D721Med (cell line): Measurements from ENCODE around the gene ZCCHC4.

Source experiments
- DNase-seq: peaks from one replicate; pipeline ENCODE4 v3.0.0; 2011; ENCODE audit warnings: low spot score; ENCODE audit not compliant: insufficient read length
- FAIRE-seq: peaks from 2 replicates; lab custom pipeline; 2011; peaks lifted over from hg19 to GRCh38; lab: Jason Lieb, UNC
- TF ChIP-seq, protein P1 (sequence below): IDR thresholded peaks from 2 replicates; pipeline ENCODE4 v1.5.1; 2012; ENCODE audit warnings: mild to moderate bottlenecking, control low read depth; ENCODE audit not compliant: insufficient read depth; ENCODE audit errors: missing control alignments

ZCCHC4 gene

GRCh38 chr4:25291158-25291733, 21.3 kb upstream of the ZCCHC4 start:
- TF ChIP-seq, protein P1, sequence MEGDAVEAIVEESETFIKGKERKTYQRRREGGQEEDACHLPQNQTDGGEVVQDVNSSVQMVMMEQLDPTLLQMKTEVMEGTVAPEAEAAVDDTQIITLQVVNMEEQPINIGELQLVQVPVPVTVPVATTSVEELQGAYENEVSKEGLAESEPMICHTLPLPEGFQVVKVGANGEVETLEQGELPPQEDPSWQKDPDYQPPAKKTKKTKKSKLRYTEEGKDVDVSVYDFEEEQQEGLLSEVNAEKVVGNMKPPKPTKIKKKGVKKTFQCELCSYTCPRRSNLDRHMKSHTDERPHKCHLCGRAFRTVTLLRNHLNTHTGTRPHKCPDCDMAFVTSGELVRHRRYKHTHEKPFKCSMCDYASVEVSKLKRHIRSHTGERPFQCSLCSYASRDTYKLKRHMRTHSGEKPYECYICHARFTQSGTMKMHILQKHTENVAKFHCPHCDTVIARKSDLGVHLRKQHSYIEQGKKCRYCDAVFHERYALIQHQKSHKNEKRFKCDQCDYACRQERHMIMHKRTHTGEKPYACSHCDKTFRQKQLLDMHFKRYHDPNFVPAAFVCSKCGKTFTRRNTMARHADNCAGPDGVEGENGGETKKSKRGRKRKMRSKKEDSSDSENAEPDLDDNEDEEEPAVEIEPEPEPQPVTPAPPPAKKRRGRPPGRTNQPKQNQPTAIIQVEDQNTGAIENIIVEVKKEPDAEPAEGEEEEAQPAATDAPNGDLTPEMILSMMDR: no peak
- DNase-seq (no peak), FAIRE-seq (no peak)

DNA sequence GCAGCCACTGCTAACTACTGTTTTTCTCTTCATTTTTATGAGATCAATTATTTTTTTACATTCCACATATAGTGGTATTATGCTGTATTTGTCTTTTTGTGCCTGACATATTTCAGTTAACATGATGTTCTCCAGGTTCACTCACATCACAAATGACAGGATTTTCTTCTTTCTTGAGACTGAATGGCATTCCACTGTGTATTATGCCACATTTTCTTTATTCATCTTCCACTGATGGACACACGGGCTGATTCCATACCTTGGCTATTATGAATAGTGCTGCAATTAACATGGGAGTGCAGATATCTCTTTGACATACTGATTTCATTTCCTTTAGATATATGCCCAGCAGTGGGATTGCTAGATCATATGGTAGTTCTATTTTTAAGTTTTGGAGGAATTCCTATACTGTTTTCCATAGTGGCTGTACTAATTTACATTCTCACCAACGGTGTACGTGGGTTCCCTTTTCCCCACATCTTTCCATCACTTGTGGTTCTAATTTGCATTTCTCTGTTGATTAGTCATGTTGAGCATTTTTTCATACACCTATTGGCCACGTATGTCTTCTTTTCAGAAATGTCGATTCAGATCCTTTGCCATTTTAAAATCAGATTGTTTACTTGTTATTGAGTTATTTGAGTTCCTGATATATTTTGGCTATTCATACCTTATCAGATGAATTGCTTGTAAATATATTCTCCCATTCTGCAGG, 14.9 kb upstream of the ZCCHC4 start:
- FAIRE-seq: no peak
- no peak for DNase-seq
- TF ChIP-seq, protein P1: no peak

GRCh38 chr4:25299476-25300203, 12.9 kb upstream of the ZCCHC4 start:
- TF ChIP-seq, protein P1: no peak
- FAIRE-seq (no peak), DNase-seq (no peak)

DNA sequence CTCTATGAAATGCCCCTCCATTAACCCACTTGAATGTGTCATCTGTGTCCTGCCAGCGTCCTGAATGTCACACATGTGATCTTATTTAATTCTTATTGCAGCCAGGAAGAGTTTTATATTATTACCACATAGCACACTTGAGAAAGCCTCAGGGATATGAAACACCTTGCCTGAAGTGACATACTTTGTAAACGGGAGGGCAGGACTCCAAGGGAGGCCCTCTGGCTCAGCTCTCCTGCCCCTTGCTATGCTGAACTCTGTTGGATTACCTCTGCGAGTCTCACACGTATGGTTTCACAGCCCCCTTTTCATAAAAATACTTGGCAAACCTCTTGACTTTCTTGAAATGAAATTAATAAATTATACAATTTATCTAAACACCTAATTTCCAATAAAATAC, 11.1 kb upstream of the ZCCHC4 start:
- no peak for DNase-seq
- no peak for FAIRE-seq
- TF ChIP-seq, protein P1: no peak

- DNase-seq (no peak), FAIRE-seq (no peak)
- TF ChIP-seq, protein P1: no peak
Observed at GRCh38 chr4:25302626-25303025, 9.9 kb upstream of the ZCCHC4 start.

DNA sequence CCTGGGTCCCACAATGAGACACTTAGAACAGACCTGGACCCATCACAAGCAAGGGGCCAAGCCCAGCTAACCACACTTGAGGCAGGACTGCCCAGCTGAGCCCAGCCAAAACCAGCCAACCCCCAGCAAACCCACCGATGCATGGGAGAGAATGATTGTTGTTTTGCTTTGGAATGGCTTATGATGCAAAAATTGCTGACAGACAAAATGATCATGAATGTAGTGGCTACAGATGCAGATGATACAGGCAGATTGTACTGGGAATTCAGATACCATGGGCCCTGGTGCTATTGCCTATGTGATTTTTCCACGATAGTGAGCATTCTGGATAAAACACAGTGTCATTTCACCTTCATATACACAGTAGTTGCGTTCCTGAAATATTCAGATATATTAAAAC, 9.0 kb upstream of the ZCCHC4 start:
- no peak for DNase-seq
- FAIRE-seq: no peak
- TF ChIP-seq, protein P1: no peak
